Measurements from ENCODE around the gene GUCA2B.

Gene GUCA2B

GRCh38 chr1:42192106-42192505 lies 38.9 kb downstream of the GUCA2B start:
- peaks cover 72% of the 10 kb centered on the region for H3K36me3 ChIP-seq (ENCODE audit: control insufficient read depth, insufficient read depth, low read length)
- no peak overlapping the region for H3K27ac ChIP-seq (ENCODE audit: low read depth, low read length)

GRCh38 chr1:42195841-42196240 lies 42.6 kb downstream of the GUCA2B start:
- H3K4me3 ChIP-seq (ENCODE audit: low read depth, low read length), result no peak overlapping the region
- no peak overlapping the region for H3K9ac ChIP-seq (ENCODE audit: low read depth, low read length)
- H3K9me3 ChIP-seq (ENCODE audit: control insufficient read depth, insufficient read depth, low read length), result no peaks in the 10 kb centered on the region
- peaks cover 58% of the 10 kb centered on the region for H3K36me3 ChIP-seq (ENCODE audit: control insufficient read depth, insufficient read depth, low read length)
- no peaks in the 10 kb centered on the region for H3K27me3 ChIP-seq (ENCODE audit: control insufficient read depth, insufficient read depth, low read length)
- H3K27ac ChIP-seq (ENCODE audit: low read depth, low read length), result no peak overlapping the region
- no peaks in the 10 kb centered on the region for H3K4me1 ChIP-seq (ENCODE audit: control insufficient read depth, insufficient read depth, low read length)

More at GRCh38 chr1:42192106-42192505, 38.9 kb downstream of the GUCA2B start:
- Histone ChIP-seq H3K4me3 (ENCODE audit: low read depth, low read length) (no peak overlapping the region), H3K9ac (ENCODE audit: low read depth, low read length) (no peak overlapping the region), H3K27me3 (ENCODE audit: control insufficient read depth, insufficient read depth, low read length) (no peaks in the 10 kb centered on the region), H3K4me1 (ENCODE audit: control insufficient read depth, insufficient read depth, low read length) (no peaks in the 10 kb centered on the region), H3K9me3 (ENCODE audit: control insufficient read depth, insufficient read depth, low read length) (no peaks in the 10 kb centered on the region)

GRCh38 chr1:42198251-42198650 lies 45.0 kb downstream of the GUCA2B start:
- H3K36me3 ChIP-seq (ENCODE audit: control insufficient read depth, insufficient read depth, low read length), result peaks cover 48% of the 10 kb centered on the region
- H3K4me1 ChIP-seq (ENCODE audit: control insufficient read depth, insufficient read depth, low read length), result no peaks in the 10 kb centered on the region
- no peak overlapping the region for H3K4me3 ChIP-seq (ENCODE audit: low read depth, low read length)
- H3K9ac ChIP-seq (ENCODE audit: low read depth, low read length), result no peak overlapping the region
- H3K9me3 ChIP-seq (ENCODE audit: control insufficient read depth, insufficient read depth, low read length), result no peaks in the 10 kb centered on the region
- H3K27me3 ChIP-seq (ENCODE audit: control insufficient read depth, insufficient read depth, low read length), result no peaks in the 10 kb centered on the region
- H3K27ac ChIP-seq (ENCODE audit: low read depth, low read length), result no peak overlapping the region

GRCh38 chr1:42201986-42202385 lies 48.8 kb downstream of the GUCA2B start:
- Histone ChIP-seq H3K9ac (ENCODE audit: low read depth, low read length) (no peak overlapping the region), H3K27ac (ENCODE audit: low read depth, low read length) (no peak overlapping the region), H3K4me3 (ENCODE audit: low read depth, low read length) (no peak overlapping the region), H3K4me1 (ENCODE audit: control insufficient read depth, insufficient read depth, low read length) (no peaks in the 10 kb centered on the region), H3K27me3 (ENCODE audit: control insufficient read depth, insufficient read depth, low read length) (no peaks in the 10 kb centered on the region), H3K9me3 (ENCODE audit: control insufficient read depth, insufficient read depth, low read length) (no peaks in the 10 kb centered on the region), H3K36me3 (ENCODE audit: control insufficient read depth, insufficient read depth, low read length) (peaks cover 32% of the 10 kb centered on the region)
